ENCODE data around the gene SPTBN5. TPM values are rescaled to one million over a fixed set of nuclear protein-coding genes. Genes with fewer than 3 reads are reported as not detected.

Gene SPTBN5
- total RNA-seq, 1 donor from 2014 or later: 0.32 TPM

DNA sequence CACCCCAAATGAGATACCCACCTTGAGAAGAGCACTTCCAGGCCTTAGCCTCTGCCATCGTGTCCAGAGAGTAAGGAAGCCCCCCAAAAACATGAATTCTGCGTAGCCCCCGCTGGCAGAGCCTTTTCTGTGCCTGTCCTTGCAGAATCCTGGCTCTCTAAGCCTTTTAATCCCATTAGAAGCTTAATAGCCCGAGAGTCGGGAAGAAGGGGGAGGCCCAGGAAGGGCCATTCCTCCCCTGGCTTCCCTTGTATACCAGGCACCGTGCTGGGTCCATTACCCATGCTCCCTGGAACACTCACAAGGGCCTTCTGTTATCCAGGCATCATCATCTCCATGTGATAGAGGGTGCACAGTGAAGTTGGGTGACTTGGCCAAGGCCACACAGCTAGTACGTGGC, 7.1 kb downstream of the SPTBN5 start:
- H3K4me1 Mint-ChIP-seq (ENCODE audit: low read depth, unreplicated experiment): no peaks in the 10 kb centered on the region
- DNase-seq: no peak
- peaks cover 6% of the 10 kb centered on the region for H3K36me3 Mint-ChIP-seq (ENCODE audit: unreplicated experiment)
- H3K27me3 Mint-ChIP-seq (ENCODE audit: unreplicated experiment): peaks cover 5% of the 10 kb centered on the region
- peaks cover 4% of the 10 kb centered on the region for H3K9me3 Mint-ChIP-seq (ENCODE audit: unreplicated experiment)
- TF ChIP-seq, protein P1, sequence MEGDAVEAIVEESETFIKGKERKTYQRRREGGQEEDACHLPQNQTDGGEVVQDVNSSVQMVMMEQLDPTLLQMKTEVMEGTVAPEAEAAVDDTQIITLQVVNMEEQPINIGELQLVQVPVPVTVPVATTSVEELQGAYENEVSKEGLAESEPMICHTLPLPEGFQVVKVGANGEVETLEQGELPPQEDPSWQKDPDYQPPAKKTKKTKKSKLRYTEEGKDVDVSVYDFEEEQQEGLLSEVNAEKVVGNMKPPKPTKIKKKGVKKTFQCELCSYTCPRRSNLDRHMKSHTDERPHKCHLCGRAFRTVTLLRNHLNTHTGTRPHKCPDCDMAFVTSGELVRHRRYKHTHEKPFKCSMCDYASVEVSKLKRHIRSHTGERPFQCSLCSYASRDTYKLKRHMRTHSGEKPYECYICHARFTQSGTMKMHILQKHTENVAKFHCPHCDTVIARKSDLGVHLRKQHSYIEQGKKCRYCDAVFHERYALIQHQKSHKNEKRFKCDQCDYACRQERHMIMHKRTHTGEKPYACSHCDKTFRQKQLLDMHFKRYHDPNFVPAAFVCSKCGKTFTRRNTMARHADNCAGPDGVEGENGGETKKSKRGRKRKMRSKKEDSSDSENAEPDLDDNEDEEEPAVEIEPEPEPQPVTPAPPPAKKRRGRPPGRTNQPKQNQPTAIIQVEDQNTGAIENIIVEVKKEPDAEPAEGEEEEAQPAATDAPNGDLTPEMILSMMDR (IDR thresholded peaks at IDR 0.05; ENCODE audit: partially characterized antibody, unreplicated experiment): no peak
- H3K4me3 Mint-ChIP-seq (ENCODE audit: unreplicated experiment): no peak overlapping the region
- H3K27ac Mint-ChIP-seq (ENCODE audit: unreplicated experiment): no peak overlapping the region

DNA sequence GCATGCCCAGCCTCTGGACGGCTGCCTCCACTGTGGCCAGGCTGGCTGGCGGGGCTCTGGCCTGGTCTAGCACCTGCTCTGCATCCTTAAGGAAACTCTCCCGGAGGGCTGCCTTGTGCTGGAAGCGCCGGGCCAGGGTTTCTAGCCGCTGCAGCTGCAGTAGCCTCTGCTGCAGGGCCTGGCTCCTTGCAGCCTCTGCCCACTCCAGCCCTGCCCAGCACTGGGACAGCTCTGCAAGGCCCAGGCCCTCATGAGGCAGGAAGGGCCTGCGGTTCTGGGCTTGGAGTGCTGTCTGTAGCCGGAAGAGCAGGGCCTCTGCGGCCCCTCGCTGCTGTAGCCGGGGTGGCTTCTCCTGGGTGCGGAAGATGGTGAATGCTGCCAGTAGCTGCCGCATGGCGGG, 8.0 kb downstream of the SPTBN5 start:
- H3K9me3 Mint-ChIP-seq (ENCODE audit: unreplicated experiment): peaks cover 4% of the 10 kb centered on the region
- peaks cover 12% of the 10 kb centered on the region for H3K36me3 Mint-ChIP-seq (ENCODE audit: unreplicated experiment)
- TF ChIP-seq, protein P1 (IDR thresholded peaks at IDR 0.05; ENCODE audit: partially characterized antibody, unreplicated experiment): no peak

DNA sequence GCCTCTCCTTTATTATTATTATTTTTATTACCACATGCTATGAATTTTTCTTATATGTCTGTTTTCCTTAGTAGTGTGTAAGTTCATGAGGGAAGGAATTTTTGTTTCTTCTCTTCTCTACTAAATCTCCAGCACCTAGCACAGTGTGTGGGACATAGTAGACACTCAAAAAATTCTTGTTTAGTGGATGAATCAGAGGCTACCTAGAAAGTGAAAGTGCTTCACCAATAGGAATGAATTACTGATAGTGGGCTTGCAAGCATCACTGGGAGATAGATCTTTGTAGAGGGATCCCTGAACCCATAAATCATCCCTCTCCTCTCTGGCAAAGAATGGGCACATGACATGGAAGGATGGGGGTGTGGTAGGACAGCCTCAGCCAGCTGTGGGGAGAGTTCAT, 8.5 kb downstream of the SPTBN5 start:
- TF ChIP-seq, protein P1 (IDR thresholded peaks at IDR 0.05; ENCODE audit: partially characterized antibody, unreplicated experiment): no peak
- Mint-ChIP-seq H3K36me3 (ENCODE audit: unreplicated experiment) (peaks cover 12% of the 10 kb centered on the region), H3K27me3 (ENCODE audit: unreplicated experiment) (peaks cover 11% of the 10 kb centered on the region), H3K4me1 (ENCODE audit: low read depth, unreplicated experiment) (peaks cover 1% of the 10 kb centered on the region), H3K4me3 (ENCODE audit: unreplicated experiment) (no peak overlapping the region), H3K27ac (ENCODE audit: unreplicated experiment) (no peak overlapping the region), H3K9me3 (ENCODE audit: unreplicated experiment) (peaks cover 4% of the 10 kb centered on the region)
- no peak for DNase-seq

More for the DNA sequence above, 8.0 kb downstream of the SPTBN5 start:
- peaks cover 10% of the 10 kb centered on the region for H3K27me3 Mint-ChIP-seq (ENCODE audit: unreplicated experiment)
- H3K27ac Mint-ChIP-seq (ENCODE audit: unreplicated experiment): no peak overlapping the region
- no peak for DNase-seq
- no peak overlapping the region for H3K4me3 Mint-ChIP-seq (ENCODE audit: unreplicated experiment)
- peaks cover 1% of the 10 kb centered on the region for H3K4me1 Mint-ChIP-seq (ENCODE audit: low read depth, unreplicated experiment)

DNA sequence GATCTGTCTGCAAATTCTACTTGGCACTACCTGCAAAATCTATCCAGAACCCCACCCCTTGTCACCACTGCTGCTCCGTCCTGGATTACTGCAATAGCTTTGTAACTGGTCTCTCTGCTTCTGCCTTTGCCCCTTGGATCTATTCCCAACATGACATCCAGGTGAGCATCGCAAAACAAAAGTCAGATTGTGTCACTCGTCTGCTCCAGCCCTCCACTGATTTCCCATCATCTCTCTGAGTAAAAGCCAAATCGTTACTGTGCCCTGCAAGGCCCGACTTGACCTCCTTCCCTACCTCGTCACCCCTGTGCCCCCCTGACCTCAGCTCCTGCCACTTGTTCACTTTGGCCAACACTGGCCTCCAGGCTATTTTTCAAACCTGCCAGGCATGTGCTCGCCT, 9.4 kb downstream of the SPTBN5 start:
- Mint-ChIP-seq H3K4me3 (ENCODE audit: unreplicated experiment) (no peak overlapping the region), H3K9me3 (ENCODE audit: unreplicated experiment) (peaks cover 4% of the 10 kb centered on the region), H3K27ac (ENCODE audit: unreplicated experiment) (no peak overlapping the region), H3K27me3 (ENCODE audit: unreplicated experiment) (peaks cover 13% of the 10 kb centered on the region), H3K4me1 (ENCODE audit: low read depth, unreplicated experiment) (peaks cover 1% of the 10 kb centered on the region), H3K36me3 (ENCODE audit: unreplicated experiment) (peaks cover 12% of the 10 kb centered on the region)
- TF ChIP-seq, protein P1 (IDR thresholded peaks at IDR 0.05; ENCODE audit: partially characterized antibody, unreplicated experiment): no peak
- DNase-seq: no peak

DNA sequence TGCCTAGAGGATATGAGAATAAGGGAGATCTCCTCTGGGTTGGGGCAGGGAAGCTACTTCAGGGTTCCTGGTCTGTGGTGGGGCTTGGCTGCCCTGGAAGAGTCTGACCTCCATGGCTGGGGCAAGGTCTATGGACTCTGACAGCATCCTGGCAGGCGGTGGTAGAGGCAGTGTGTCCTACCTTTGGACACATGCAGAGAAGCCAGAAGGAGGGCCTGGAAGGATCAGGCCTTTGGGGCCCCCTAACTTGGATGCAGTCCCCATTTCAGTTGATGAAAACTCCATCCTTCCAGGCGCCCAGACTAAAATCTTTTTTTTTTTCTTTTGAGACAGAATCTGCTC, 10.4 kb downstream of the SPTBN5 start:
- H3K9me3 Mint-ChIP-seq (ENCODE audit: unreplicated experiment): peaks cover 7% of the 10 kb centered on the region
- TF ChIP-seq, protein P1 (IDR thresholded peaks at IDR 0.05; ENCODE audit: partially characterized antibody, unreplicated experiment): no peak
- no peak for DNase-seq
- no peak overlapping the region for H3K4me3 Mint-ChIP-seq (ENCODE audit: unreplicated experiment)
- peaks cover 1% of the 10 kb centered on the region for H3K4me1 Mint-ChIP-seq (ENCODE audit: low read depth, unreplicated experiment)
- peaks cover 17% of the 10 kb centered on the region for H3K27me3 Mint-ChIP-seq (ENCODE audit: unreplicated experiment)
- H3K27ac Mint-ChIP-seq (ENCODE audit: unreplicated experiment): no peak overlapping the region
- H3K36me3 Mint-ChIP-seq (ENCODE audit: unreplicated experiment): peaks cover 12% of the 10 kb centered on the region
